ENCODE results near the gene WWOX. TPM values are rescaled to one million over a fixed set of nuclear protein-coding genes. Genes with fewer than 3 reads are reported as not detected.

WWOX gene
- total and polyA plus RNA-seq, 2 of the 13 experiments (the other 11 are each of a cell fraction or from before 2014, with no cell fraction given) = 9.1 to 37.4 TPM

DNA sequence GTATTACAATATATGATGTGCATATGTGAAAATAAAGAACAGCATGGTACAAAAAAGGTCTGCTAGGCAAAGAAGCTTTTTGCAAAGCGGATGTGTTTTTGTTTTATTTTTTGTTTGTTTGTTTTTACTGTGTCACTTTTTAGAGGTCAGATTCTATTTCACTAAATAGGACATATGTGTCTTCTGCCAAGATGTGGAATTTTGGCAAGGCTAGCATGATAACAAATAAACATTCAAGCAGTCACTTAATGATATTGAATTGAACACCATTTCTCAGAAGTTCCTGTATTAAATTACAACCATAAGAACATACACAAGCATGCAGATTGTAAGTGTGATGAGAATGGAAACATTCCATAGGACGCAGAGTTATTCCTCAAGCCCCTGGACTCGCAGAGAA is 492.7 kb downstream of the WWOX start:
- in situ Hi-C loops (cut with HindIII; ENCODE audit: extremely low pct_ligation_motif_present, low pct_unique_long_range_greater_than_20kb) = no loop called here
- H3K4me1 ChIP-seq (ENCODE audit: insufficient read depth, low read length) = peaks cover 67% of the 10 kb centered on the region
- POLR2A ChIA-PET = no interaction called here
- intact Hi-C loops (cut with micrococcal nuclease; ENCODE audit: unreplicated experiment) = loop anchor here (5.0 kb wide), 1 partner anchor 85 kb away; no protein-coding TSS in a partner anchor
- BruUV-seq (replicated peaks) = no TSS peak
- no peak overlapping the region for H3K4me2 ChIP-seq (ENCODE audit: low read depth, low read length)
- no peak overlapping the region for H2AFZ ChIP-seq (ENCODE audit: low read length)
- FAIRE-seq = no peak
- H3K4me3 ChIP-seq (replicated peaks in 1 of 3; ENCODE audit: insufficient read depth in 1 of 3, low read depth in 2 of 3, low read length in 3 of 3) = no peak overlapping the region
- H3K27me3 ChIP-seq (ENCODE audit: control insufficient read depth in 1 of 2, insufficient read depth in 2 of 2, low read length in 2 of 2) = no peaks in the 10 kb centered on the region
- no peak for ATAC-seq
- no peaks in the 10 kb centered on the region for H4K20me1 ChIP-seq (ENCODE audit: insufficient read depth, low read length)
- no peak overlapping the region for H3K27ac ChIP-seq (ENCODE audit: extremely low read length, insufficient read depth, low read length)
- no peak for DNase-seq (ENCODE audit: low spot score)
- no peak for TF ChIP-seq BCLAF1 (IDR thresholded peaks at IDR 0.05)
- no peak for TF ChIP-seq FUBP1 (CRISPR knock-in tag; IDR thresholded peaks at IDR 0.05; ENCODE audit: borderline replicate concordance)
- TF ChIP-seq FOXA1 (IDR thresholded peaks at IDR 0.05) = no peak
- no peak for TF ChIP-seq FOXA1 (CRISPR knock-in tag; IDR thresholded peaks at IDR 0.05)
- peak; percentile 6; the same call in 1 of the 2 replicates for TF ChIP-seq HDAC1 (CRISPR knock-in tag; IDR thresholded peaks at IDR 0.05)
- 0 out of 2 replicates have a peak, but pooled peaks have one; percentile 43 for TF ChIP-seq ZNF850 (CRISPR knock-in tag; conservative IDR thresholded peaks at IDR 0.05)
- H3K79me2 ChIP-seq (ENCODE audit: insufficient read depth, low read length) = no peaks in the 10 kb centered on the region
- 95% methylated on average over 3 of the region's 3 CpGs for WGBS (ENCODE audit: low lambda C conversion rate)
- no peak overlapping the region for H3K9ac ChIP-seq (ENCODE audit: insufficient read depth, low read depth, low read length)
- H3K9me3 ChIP-seq (ENCODE audit: low read length) = no peaks in the 10 kb centered on the region
- CTCF ChIA-PET (ENCODE audit: low intra/inter-chr PET ratio, low total read pairs) = no interaction called here
- H3K36me3 ChIP-seq (replicated peaks in 1 of 2; ENCODE audit: control insufficient read depth in 1 of 2, insufficient read depth in 2 of 2, low read length in 2 of 2) = no peaks in the 10 kb centered on the region
